IPS-20b (cell line): ENCODE measurements around the gene PIK3R5.

Experiments used
- H3K27ac ChIP-seq: one replicate; pipeline ENCODE4 v1.5.1; 2013; ENCODE audit warnings: low read length
- H3K27me3 ChIP-seq: 2 replicates; pipeline ENCODE4 v1.6.1; 2013; ENCODE audit warnings: mild to moderate bottlenecking, low read length, inconsistent platforms; ENCODE audit not compliant: insufficient read depth
- H3K36me3 ChIP-seq: 2 replicates; pipeline ENCODE4 v1.6.1; 2013; ENCODE audit warnings: low read depth, mild to moderate bottlenecking, inconsistent platforms, low read length, moderate library complexity; ENCODE audit not compliant: insufficient read depth
- H3K4me1 ChIP-seq: 2 replicates; pipeline ENCODE4 v1.6.1; 2013; ENCODE audit warnings: mild to moderate bottlenecking, control low read depth, inconsistent platforms, low read length, moderate library complexity; ENCODE audit not compliant: insufficient read depth
- H3K4me3 ChIP-seq: 2 replicates; pipeline ENCODE4 v1.5.1; 2013; ENCODE audit warnings: mild to moderate bottlenecking, low read length, inconsistent platforms
- H3K9ac ChIP-seq: 2 replicates; pipeline ENCODE4 v1.6.1; 2013; ENCODE audit warnings: low read depth, mild to moderate bottlenecking, inconsistent platforms, low read length, moderate library complexity
- H3K9me3 ChIP-seq: 2 replicates; pipeline ENCODE4 v1.6.1; 2013; ENCODE audit warnings: mild to moderate bottlenecking, low read depth, low read length, inconsistent platforms; ENCODE audit not compliant: insufficient read depth

The PIK3R5 gene

DNA sequence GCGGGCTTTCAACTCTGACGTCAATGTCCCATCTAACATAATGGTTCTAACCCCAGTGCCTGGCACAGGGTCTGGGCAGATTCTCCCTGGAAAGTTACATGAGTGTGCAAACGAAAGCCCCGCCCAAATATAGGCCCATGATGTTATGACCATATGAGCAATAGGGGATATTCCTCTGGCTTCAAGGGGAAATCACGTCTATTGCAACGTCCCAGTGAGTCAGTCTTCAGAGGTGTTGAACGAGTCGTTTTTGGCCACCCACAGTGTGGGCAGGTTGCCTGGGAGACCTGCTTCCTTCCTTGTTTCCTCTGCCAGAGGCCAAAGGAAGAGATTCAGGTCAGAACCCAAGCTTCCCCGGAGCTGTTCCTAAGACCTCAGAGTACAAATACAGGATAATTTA, 30.3 kb downstream of the PIK3R5 start:
- no peaks in the 10 kb centered on the region for H3K27me3 ChIP-seq
- no peak overlapping the region for H3K27ac ChIP-seq
- no peak overlapping the region for H3K9ac ChIP-seq
- H3K36me3 ChIP-seq: no peaks in the 10 kb centered on the region
- no peaks in the 10 kb centered on the region for H3K9me3 ChIP-seq
- no peak overlapping the region for H3K4me3 ChIP-seq
- H3K4me1 ChIP-seq: peaks cover 8% of the 10 kb centered on the region; the same call in 1 of the 2 replicates

DNA sequence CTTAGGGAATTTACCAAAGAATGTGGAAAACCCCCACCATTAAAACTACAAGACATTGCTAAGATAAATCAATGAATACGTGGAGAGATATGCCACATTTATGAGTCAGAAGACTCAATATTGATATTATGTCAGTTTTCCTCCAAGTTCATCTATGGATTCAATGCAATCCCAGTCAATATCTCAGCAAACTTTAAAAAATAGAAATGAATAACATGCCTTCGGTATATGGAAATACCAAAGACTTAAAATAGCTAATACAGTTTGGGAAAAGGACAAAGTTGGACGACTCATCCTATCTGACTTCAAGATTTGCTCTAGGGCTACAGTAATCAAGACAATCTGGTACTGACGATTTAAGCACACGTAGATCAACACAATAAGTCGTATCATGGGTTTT, 31.2 kb downstream of the PIK3R5 start:
- Histone ChIP-seq H3K27ac (no peak overlapping the region), H3K27me3 (no peaks in the 10 kb centered on the region), H3K4me1 (0 out of 2 replicates have a peak, but pooled peaks cover under 1% of the 10 kb centered on the region), H3K9ac (no peak overlapping the region), H3K36me3 (no peaks in the 10 kb centered on the region), H3K4me3 (no peak overlapping the region), H3K9me3 (peaks cover 1% of the 10 kb centered on the region; the same call in 1 of the 2 replicates)

DNA sequence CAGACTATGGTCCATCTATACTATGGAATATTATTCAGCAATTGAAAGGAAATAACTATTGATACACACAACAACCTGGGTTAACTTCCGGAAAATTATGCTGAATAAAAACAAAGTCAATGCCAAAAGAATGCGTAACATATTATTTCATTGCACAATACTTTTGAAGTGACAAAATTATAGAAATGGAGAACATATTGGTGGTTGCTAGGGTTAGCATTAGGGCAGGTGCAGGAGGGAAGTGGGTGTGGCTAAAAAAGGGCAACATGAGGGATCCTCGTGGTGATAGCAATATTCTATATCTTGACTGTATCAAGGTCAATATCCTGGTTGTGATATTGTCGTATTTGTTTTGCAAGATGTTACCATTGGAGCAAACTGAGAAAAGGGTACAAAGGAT, 34.9 kb downstream of the PIK3R5 start:
- H3K4me1 ChIP-seq: no peaks in the 10 kb centered on the region
- no peaks in the 10 kb centered on the region for H3K27me3 ChIP-seq
- H3K36me3 ChIP-seq: no peaks in the 10 kb centered on the region
- H3K9ac ChIP-seq: no peak overlapping the region
- H3K4me3 ChIP-seq: no peak overlapping the region
- peaks cover 26% of the 10 kb centered on the region for H3K9me3 ChIP-seq
- H3K27ac ChIP-seq: no peak overlapping the region

DNA sequence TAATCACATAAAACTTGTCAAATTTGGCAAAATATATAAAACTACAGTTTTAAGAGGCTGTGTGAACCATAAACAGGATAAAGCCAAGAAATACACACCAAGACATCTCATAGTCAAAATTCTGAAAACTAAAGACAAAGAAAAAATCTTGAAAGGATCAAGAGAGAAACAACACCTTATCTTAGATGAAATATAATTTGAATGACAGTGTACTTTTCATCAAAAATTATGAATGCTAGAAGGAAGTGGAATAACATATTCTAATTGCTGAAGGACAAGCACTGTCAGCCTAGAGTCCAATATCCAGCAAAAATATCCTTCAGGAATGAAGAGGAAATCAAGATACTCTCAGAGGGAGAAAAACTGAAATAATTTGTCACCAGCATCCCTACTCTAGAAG, 37.2 kb downstream of the PIK3R5 start:
- Histone ChIP-seq H3K9ac (no peak overlapping the region), H3K36me3 (no peaks in the 10 kb centered on the region), H3K27me3 (no peaks in the 10 kb centered on the region), H3K9me3 (peaks cover 26% of the 10 kb centered on the region), H3K4me1 (no peaks in the 10 kb centered on the region), H3K4me3 (no peak overlapping the region), H3K27ac (no peak overlapping the region)

DNA sequence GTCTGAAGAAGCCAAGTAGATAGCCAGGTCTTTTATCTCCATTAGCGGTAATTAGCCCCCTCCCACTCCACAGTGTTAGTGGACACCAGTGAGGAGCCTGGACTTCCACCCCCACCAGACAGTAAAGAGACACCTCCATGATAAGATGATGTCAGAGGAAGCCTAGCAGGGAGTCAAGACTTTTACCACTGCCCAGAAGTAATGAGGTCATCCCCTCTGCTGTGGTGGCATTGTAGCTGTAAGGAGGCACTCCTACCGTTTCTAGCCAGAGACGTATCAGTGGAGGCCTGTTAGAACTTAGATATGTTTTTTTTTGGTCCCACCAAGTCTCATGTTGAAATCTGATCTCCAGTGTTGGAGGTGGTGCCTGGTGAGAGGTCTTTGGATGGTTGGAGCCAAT, 38.1 kb downstream of the PIK3R5 start:
- Histone ChIP-seq H3K9me3 (peaks cover 26% of the 10 kb centered on the region), H3K27ac (no peak overlapping the region)

DNA sequence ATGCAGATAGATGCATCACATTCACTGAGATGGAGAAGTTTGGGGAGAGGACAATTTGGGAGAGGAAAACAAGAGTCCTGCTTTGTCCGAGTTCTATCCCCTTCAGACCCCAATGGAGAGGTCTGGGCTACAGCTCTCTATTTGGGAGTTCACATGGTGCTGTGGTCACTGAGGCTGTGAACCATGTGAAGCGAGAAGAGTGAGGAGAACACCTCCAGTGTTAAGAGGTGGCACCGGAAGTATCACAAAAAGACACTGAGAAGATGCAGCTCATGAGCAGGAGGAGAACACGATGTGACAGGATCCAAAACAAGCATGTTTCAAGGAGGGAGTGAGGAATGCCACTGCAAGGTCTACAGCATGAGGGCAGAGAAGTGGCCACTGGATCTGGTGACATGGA, 39.7 kb downstream of the PIK3R5 start:
- no peaks in the 10 kb centered on the region for H3K27me3 ChIP-seq
- no peaks in the 10 kb centered on the region for H3K36me3 ChIP-seq
- no peak overlapping the region for H3K4me3 ChIP-seq
- H3K4me1 ChIP-seq: no peaks in the 10 kb centered on the region
- H3K9me3 ChIP-seq: peaks cover 26% of the 10 kb centered on the region
- no peak overlapping the region for H3K27ac ChIP-seq
- H3K9ac ChIP-seq: no peak overlapping the region

More for the DNA sequence above, 38.1 kb downstream of the PIK3R5 start:
- no peaks in the 10 kb centered on the region for H3K4me1 ChIP-seq
- H3K4me3 ChIP-seq: no peak overlapping the region
- no peak overlapping the region for H3K9ac ChIP-seq
- no peaks in the 10 kb centered on the region for H3K36me3 ChIP-seq
- H3K27me3 ChIP-seq: no peaks in the 10 kb centered on the region

DNA sequence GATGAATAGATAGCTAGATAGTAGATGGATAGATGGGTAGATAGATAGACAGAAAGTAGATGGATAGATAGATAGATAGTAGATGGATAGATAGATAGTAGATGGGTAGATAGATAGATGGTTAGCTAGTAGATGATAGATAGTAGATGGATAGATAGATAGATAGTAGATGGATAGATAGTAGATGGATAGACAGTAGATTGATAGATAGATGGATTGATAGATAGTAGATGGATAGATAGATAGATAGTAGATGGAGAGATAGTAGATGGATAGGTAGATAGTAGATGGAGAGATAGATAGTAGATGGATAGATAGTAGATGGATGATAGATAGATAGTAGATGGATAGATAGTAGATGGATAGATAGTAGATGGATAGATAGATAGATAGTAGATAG, 40.4 kb downstream of the PIK3R5 start:
- H3K36me3 ChIP-seq: no peaks in the 10 kb centered on the region
- no peak overlapping the region for H3K27ac ChIP-seq
- no peak overlapping the region for H3K9ac ChIP-seq
- no peaks in the 10 kb centered on the region for H3K27me3 ChIP-seq
- H3K4me1 ChIP-seq: no peaks in the 10 kb centered on the region
- no peak overlapping the region for H3K4me3 ChIP-seq
- H3K9me3 ChIP-seq: peaks cover 26% of the 10 kb centered on the region

DNA sequence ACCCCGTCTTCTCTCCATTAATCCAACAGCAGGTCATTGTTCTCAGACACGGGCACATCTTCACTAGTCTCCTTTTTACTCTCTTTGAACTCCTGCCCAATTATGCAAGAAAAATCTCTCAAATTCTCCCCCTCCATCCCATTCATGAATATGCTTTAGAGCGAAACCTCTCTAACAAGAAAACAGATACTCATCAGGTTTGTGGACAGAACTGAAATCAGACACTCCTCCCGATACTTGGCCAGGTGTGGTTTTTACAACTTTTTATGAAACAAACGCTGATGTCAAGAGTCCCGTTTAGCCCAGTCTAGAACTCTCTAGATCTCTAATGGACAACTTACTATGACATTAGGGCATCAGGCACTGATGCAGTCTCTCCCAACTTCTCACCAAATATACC, 40.9 kb downstream of the PIK3R5 start:
- Histone ChIP-seq H3K9me3 (peaks cover 26% of the 10 kb centered on the region), H3K9ac (no peak overlapping the region), H3K4me1 (no peaks in the 10 kb centered on the region), H3K4me3 (no peak overlapping the region), H3K27me3 (no peaks in the 10 kb centered on the region), H3K27ac (no peak overlapping the region), H3K36me3 (no peaks in the 10 kb centered on the region)

DNA sequence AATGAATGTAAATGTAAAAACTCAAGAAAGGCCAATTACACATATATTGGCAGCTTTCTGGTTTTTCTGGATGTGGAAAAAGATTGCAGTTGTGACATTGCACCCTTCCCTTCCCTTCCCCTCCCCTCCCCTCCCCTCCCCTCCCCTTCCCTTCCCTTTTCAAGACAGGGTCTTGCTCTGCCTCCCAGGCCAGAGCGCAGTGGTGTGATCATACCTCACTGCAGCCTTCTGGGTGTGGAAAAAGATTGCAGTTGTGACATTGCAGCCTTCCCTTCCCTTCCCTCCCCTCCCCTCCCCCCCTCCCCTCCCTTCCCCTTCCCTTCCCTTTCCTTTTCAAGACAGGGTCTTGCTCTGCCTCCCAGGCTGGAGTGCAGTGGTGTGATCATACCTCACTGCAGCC, 41.7 kb downstream of the PIK3R5 start:
- peaks cover 19% of the 10 kb centered on the region for H3K9me3 ChIP-seq
- H3K4me3 ChIP-seq: no peak overlapping the region
- H3K27ac ChIP-seq: no peak overlapping the region
- H3K36me3 ChIP-seq: no peaks in the 10 kb centered on the region
- H3K27me3 ChIP-seq: no peaks in the 10 kb centered on the region
- H3K4me1 ChIP-seq: no peaks in the 10 kb centered on the region
- no peak overlapping the region for H3K9ac ChIP-seq

DNA sequence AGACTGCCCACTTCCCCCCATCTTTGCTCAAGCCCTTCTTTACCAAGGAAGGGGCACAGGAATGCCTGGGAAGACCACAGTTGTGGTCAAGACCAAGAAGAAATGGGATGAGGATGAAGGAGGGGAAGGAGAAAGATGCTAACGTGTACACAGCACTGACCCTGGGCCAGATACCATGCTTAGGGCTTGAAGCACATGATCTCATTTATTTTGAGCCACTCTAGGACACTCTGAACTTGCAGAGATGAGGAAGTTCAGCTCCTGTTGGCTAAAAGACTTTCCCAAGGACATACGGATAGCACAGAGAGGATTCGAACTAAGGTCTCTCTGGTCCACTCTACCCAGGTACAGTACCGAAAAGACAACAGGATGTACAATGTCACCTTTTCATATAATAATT, 42.6 kb downstream of the PIK3R5 start:
- no peaks in the 10 kb centered on the region for H3K4me1 ChIP-seq
- H3K9ac ChIP-seq: no peak overlapping the region
- no peaks in the 10 kb centered on the region for H3K27me3 ChIP-seq
- no peak overlapping the region for H3K4me3 ChIP-seq
- no peaks in the 10 kb centered on the region for H3K36me3 ChIP-seq
- peaks cover 11% of the 10 kb centered on the region for H3K9me3 ChIP-seq
- H3K27ac ChIP-seq: no peak overlapping the region

DNA sequence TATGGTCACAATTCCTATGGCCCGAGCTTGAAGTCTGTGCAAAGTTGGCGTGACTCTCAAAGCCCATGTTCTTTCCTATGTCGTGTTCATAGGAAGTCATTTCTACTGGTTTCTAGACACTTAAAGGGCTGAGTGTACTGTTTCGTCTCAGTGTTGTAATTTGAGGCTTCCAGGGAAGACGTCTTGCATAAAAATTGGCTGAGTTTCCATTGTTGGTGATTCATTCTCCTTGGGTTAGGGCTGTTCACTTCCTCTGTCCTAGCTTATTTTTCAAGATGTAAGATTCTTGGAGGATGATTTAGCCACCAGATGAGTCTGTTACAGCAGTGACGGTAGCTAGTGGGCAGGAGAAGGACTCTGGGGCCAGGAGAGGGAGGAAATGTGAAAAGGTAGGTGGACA, 43.1 kb downstream of the PIK3R5 start:
- H3K9me3 ChIP-seq: peaks cover 6% of the 10 kb centered on the region
- H3K27me3 ChIP-seq: no peaks in the 10 kb centered on the region
- no peak overlapping the region for H3K4me3 ChIP-seq
- H3K27ac ChIP-seq: no peak overlapping the region
- H3K9ac ChIP-seq: no peak overlapping the region
- no peaks in the 10 kb centered on the region for H3K36me3 ChIP-seq
- H3K4me1 ChIP-seq: no peaks in the 10 kb centered on the region

DNA sequence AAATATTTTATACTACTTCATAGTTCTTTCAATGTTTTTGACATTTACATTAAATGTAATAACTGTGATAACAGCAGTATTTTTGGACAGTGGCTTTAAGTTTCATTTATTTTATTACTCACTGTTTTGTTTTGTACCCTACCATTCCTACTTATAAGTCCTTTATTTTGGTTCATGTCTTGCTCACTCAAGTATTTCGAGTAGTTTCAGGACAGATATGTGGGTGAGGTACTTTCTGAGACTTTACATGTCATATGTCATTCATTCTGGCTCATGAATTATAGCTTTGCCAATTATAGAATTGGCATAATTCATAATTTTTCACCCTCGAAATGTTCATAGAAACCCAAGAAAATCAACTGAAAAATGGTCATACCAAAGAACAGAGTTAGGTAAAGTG, 44.4 kb downstream of the PIK3R5 start:
- Histone ChIP-seq H3K9me3 (no peaks in the 10 kb centered on the region), H3K9ac (no peak overlapping the region), H3K36me3 (no peaks in the 10 kb centered on the region), H3K4me1 (no peaks in the 10 kb centered on the region), H3K27me3 (no peaks in the 10 kb centered on the region), H3K4me3 (no peak overlapping the region), H3K27ac (no peak overlapping the region)
